ENCODE data around the gene CCDC78.

CCDC78 gene

DNA sequence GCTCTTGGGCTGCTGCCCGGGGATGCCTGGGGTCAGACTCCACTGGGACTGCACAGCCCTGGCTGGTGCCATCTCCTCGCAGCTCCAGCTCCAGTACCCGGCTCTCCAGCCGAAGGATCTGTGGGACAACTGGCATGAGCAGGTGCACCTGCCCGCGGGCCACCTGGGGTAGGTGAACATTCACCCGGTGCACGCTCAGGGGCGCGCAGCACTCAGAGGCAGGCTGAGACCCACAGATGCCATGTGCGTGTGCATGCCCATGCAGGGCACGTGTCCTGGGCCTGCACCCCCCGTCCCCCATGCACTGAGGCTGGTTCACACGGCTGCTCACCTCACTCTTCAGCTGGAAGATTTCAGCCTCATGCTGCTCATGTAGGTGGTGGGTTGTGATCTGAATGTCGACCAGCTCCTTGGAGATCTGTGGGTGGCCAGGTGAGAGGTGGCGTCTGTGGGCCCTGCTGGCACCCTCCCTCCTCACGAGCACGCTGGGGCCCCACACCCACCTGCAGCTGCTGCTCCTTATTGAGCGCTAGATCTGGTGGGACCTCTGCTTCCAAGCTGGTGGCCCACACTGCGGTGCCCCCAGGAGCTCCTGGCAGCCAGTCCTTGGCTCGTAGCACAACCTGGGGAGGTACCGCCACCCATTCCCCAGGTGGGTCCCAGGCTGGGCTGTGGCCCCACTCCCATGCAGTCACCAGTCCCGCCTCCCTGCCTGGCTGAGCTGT lies 618 bp downstream of the CCDC78 start:
- no peak overlapping the region for H3K27ac ChIP-seq
- H3K4me2 ChIP-seq, result peak overlapping the region; percentile 98; the same call in 1 of the 2 replicates
- peaks cover 44% of the 10 kb centered on the region for H3K4me1 ChIP-seq (ENCODE audit: low read depth, poor library complexity, severe bottlenecking)
- no peaks in the 10 kb centered on the region for H3K27me3 ChIP-seq (ENCODE audit: insufficient read depth, low read depth)
- no peaks in the 10 kb centered on the region for H3K79me2 ChIP-seq (ENCODE audit: insufficient read depth, low read depth)
- H4K20me1 ChIP-seq (ENCODE audit: insufficient read depth), result no peaks in the 10 kb centered on the region
- no peaks in the 10 kb centered on the region for H3K36me3 ChIP-seq (ENCODE audit: insufficient read depth)
- no peak overlapping the region for H2AFZ ChIP-seq (ENCODE audit: low read depth)
- H3K4me3 ChIP-seq (IDR thresholded peaks at IDR 0.05; ENCODE audit: insufficient read depth, low read depth, low read length), result no peak overlapping the region
- H3K9ac ChIP-seq, result no peak overlapping the region
- TF ChIP-seq, protein P1, sequence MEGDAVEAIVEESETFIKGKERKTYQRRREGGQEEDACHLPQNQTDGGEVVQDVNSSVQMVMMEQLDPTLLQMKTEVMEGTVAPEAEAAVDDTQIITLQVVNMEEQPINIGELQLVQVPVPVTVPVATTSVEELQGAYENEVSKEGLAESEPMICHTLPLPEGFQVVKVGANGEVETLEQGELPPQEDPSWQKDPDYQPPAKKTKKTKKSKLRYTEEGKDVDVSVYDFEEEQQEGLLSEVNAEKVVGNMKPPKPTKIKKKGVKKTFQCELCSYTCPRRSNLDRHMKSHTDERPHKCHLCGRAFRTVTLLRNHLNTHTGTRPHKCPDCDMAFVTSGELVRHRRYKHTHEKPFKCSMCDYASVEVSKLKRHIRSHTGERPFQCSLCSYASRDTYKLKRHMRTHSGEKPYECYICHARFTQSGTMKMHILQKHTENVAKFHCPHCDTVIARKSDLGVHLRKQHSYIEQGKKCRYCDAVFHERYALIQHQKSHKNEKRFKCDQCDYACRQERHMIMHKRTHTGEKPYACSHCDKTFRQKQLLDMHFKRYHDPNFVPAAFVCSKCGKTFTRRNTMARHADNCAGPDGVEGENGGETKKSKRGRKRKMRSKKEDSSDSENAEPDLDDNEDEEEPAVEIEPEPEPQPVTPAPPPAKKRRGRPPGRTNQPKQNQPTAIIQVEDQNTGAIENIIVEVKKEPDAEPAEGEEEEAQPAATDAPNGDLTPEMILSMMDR (conservative IDR thresholded peaks at IDR 0.05; ENCODE audit: low read depth, low read length), result no peak

DNA sequence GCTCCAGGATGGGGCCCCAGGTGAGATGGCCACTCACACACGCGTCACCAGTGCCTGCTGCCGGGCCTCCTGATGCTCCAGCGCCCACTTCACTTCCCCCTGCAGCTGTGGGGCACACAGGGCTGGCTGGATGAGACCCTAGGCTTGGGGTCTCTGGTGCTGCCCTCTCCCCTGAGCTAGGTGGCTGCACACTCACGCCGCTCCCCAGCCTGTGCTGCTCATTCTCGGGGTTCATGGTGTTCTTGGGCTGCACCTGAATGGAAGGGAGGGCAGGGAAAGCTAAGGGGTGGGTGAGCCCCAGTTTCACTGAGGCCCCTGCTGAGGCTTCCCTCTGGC lies 1.2 kb downstream of the CCDC78 start:
- H3K36me3 ChIP-seq (ENCODE audit: insufficient read depth), result no peaks in the 10 kb centered on the region
- peak overlapping the region; percentile 17; the same call in 1 of the 2 replicates for H3K4me2 ChIP-seq
- no peak overlapping the region for H2AFZ ChIP-seq (ENCODE audit: low read depth)
- H3K4me1 ChIP-seq (ENCODE audit: low read depth, poor library complexity, severe bottlenecking), result peaks cover 46% of the 10 kb centered on the region
- TF ChIP-seq, protein P1 (conservative IDR thresholded peaks at IDR 0.05; ENCODE audit: low read depth, low read length), result no peak
- no peaks in the 10 kb centered on the region for H4K20me1 ChIP-seq (ENCODE audit: insufficient read depth)
- H3K4me3 ChIP-seq (IDR thresholded peaks at IDR 0.05; ENCODE audit: insufficient read depth, low read depth, low read length), result no peak overlapping the region
- H3K27ac ChIP-seq, result no peak overlapping the region
- no peaks in the 10 kb centered on the region for H3K79me2 ChIP-seq (ENCODE audit: insufficient read depth, low read depth)
- no peak overlapping the region for H3K9ac ChIP-seq
- no peaks in the 10 kb centered on the region for H3K27me3 ChIP-seq (ENCODE audit: insufficient read depth, low read depth)

DNA sequence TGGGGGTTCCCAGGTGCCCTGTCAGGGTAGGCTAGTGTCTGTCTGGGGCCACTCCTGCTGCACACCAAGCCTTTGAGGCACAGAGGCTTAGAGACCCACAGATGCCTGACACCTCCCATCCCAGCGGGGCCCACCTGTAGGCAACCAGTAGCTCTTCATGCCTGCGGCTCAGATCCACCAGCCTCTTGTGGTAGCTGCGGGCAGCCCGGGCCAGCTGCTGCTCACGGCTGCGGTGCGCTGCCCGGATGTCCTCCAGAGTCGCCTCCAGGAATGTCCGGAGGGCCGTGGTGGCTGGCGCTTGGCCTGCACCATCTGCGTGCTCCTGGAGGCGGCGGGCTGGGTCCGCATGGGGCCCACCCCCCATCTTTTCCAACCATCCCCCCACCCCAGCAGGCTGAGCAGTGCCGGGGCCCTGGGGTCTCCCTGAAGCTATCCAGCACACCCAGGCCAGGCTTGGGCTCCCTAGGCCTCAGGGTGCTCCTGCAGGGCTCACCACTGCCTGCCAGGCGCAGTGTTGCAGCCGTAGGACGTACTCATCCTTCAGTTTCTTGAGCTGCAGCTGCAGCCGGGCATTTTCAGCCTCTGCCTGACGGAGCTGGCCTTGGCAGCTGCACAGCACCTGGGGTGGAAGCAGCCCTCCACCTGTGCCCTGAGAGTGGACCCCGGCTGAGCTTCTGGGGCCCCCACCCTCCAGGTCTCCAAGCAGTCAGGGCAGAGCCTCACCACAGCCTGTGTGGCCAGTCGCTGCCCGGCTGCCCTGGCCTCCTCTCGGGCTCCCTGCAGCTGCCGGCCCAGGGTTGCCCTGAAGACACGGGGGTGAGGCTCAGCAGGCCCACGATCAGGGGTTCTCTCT lies 1.8 kb downstream of the CCDC78 start:
- Histone ChIP-seq H3K9ac (no peak overlapping the region), H2AFZ (ENCODE audit: low read depth) (no peak overlapping the region), H3K4me3 (IDR thresholded peaks at IDR 0.05; ENCODE audit: insufficient read depth, low read depth, low read length) (no peak overlapping the region), H4K20me1 (ENCODE audit: insufficient read depth) (no peaks in the 10 kb centered on the region), H3K4me1 (ENCODE audit: low read depth, poor library complexity, severe bottlenecking) (peaks cover 52% of the 10 kb centered on the region), H3K79me2 (ENCODE audit: insufficient read depth, low read depth) (no peaks in the 10 kb centered on the region), H3K36me3 (ENCODE audit: insufficient read depth) (no peaks in the 10 kb centered on the region), H3K4me2 (peak overlapping the region; percentile 24; the same call in 1 of the 2 replicates), H3K27me3 (ENCODE audit: insufficient read depth, low read depth) (no peaks in the 10 kb centered on the region), H3K27ac (no peak overlapping the region)
- TF ChIP-seq, protein P1 (conservative IDR thresholded peaks at IDR 0.05; ENCODE audit: low read depth, low read length), result no peak

DNA sequence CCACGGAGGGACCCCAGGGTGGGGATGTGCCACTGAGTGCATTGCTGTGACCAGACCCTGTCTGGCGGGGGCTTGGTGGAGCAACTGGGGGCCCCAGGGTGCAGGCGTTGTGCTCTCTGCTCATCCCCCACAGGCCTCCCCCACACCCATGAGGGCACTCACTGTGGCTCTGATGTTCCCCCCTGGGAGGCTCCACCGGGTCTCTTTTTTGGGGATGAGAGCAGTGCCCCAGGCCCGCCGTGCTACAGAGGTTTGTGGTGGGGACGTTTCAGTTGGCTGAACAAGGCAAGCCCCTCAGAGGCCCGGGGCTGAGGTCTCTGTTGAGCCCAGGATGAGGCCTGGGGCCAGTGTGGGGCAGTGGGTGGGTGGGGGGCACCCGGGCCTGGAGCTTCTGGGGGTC lies 2.5 kb downstream of the CCDC78 start:
- no peak overlapping the region for H3K4me2 ChIP-seq
- H4K20me1 ChIP-seq (ENCODE audit: insufficient read depth), result no peaks in the 10 kb centered on the region
- no peak overlapping the region for H3K27ac ChIP-seq
- H3K27me3 ChIP-seq (ENCODE audit: insufficient read depth, low read depth), result no peaks in the 10 kb centered on the region
- H3K4me3 ChIP-seq (IDR thresholded peaks at IDR 0.05; ENCODE audit: insufficient read depth, low read depth, low read length), result no peak overlapping the region
- H2AFZ ChIP-seq (ENCODE audit: low read depth), result no peak overlapping the region
- H3K79me2 ChIP-seq (ENCODE audit: insufficient read depth, low read depth), result no peaks in the 10 kb centered on the region
- H3K36me3 ChIP-seq (ENCODE audit: insufficient read depth), result no peaks in the 10 kb centered on the region
- TF ChIP-seq, protein P1 (conservative IDR thresholded peaks at IDR 0.05; ENCODE audit: low read depth, low read length), result no peak
- peaks cover 58% of the 10 kb centered on the region for H3K4me1 ChIP-seq (ENCODE audit: low read depth, poor library complexity, severe bottlenecking)
- H3K9ac ChIP-seq, result no peak overlapping the region
